NCI-H1417 treated with DMSO at 0.1 percent for 48 hours (cell line): ENCODE measurements around the gene AMER1.
A peak's percentile ranks its signal among the peaks of the same experiment; 100 is the strongest.
"Not testable (repeated sequence)": the region's sequence is repeated elsewhere in the genome, so short reads cannot be mapped to it uniquely, and the experiment has no call there.

ENCODE experiments used
- DNase-seq: peaks from one replicate; lab custom pipeline; 2025; lab: John Stamatoyannopoulos, UW

Gene AMER1

GRCh38 chrX:64205441-64205734 is at the start of gene AMER1:
Gene AMER1, minus strand, starts transcription at chrX:64205708. Its CDS starts 12,422 bp downstream, at chrX:64193286.
- DNase-seq: no peak

- no peak for DNase-seq
These were observed 24.8 kb upstream of the AMER1 start, which contains the start of gene ASB12 for GRCh38 chrX:64230123-64230970. Gene ASB12, minus strand, starts transcription at chrX:64230607. Its CDS starts 4,957 bp downstream, at chrX:64225650.

- DNase-seq: no peak
These were observed 23.6 kb upstream of the AMER1 start for GRCh38 chrX:64229154-64229553.

GRCh38 chrX:64218023-64218422 is 12.5 kb upstream of the AMER1 start:
- DNase-seq: no peak

- DNase-seq: not testable (repeated sequence)
These were observed 8.5 kb upstream of the AMER1 start for GRCh38 chrX:64213989-64214388.

- DNase-seq: no peak
These were observed 1.2 kb upstream of the AMER1 start for GRCh38 chrX:64206556-64207162.

- peak; percentile 56 for DNase-seq
These were observed 410 bp upstream of the AMER1 start for GRCh38 chrX:64205735-64206501.

- no peak for DNase-seq
These were observed 637 bp downstream of the AMER1 start for GRCh38 chrX:64204701-64205440.

- DNase-seq: no peak
These were observed 1.3 kb downstream of the AMER1 start for GRCh38 chrX:64204252-64204651.

- no peak for DNase-seq
These were observed 2.6 kb downstream of the AMER1 start for GRCh38 chrX:64202808-64203325.

- no peak for DNase-seq
These were observed 7.5 kb downstream of the AMER1 start for GRCh38 chrX:64198036-64198435.

- DNase-seq: no peak
These were observed 8.9 kb downstream of the AMER1 start for GRCh38 chrX:64196606-64197005.

GRCh38 chrX:64195862-64196261 is 9.6 kb downstream of the AMER1 start:
- DNase-seq: no peak

- no peak for DNase-seq
These were observed 12.8 kb downstream of the AMER1 start for GRCh38 chrX:64192673-64193072.

GRCh38 chrX:64192040-64192439 is 13.5 kb downstream of the AMER1 start:
- no peak for DNase-seq

- DNase-seq: no peak
These were observed 14.1 kb downstream of the AMER1 start for GRCh38 chrX:64191281-64192010.

- no peak for DNase-seq
These were observed 15.3 kb downstream of the AMER1 start for GRCh38 chrX:64190136-64190740.

- no peak for DNase-seq
These were observed 16.6 kb downstream of the AMER1 start for GRCh38 chrX:64188901-64189300.

- DNase-seq: no peak
These were observed 17.8 kb downstream of the AMER1 start for GRCh38 chrX:64187762-64188150.

GRCh38 chrX:64186974-64187761 is 18.3 kb downstream of the AMER1 start:
- DNase-seq: no peak
